ENCODE data around the gene DHRS2. TPM values are rescaled to one million over a fixed set of nuclear protein-coding genes. Genes with fewer than 3 reads are reported as not detected.

DHRS2 gene
- total RNA-seq, 1 donor from 2014 or later, result not detected

GRCh38 chr14:23653051-23653450 lies 16.9 kb downstream of the DHRS2 start:
- no peaks in the 10 kb centered on the region for H3K36me3 ChIP-seq
- no peak overlapping the region for H3K27ac ChIP-seq
- no peaks in the 10 kb centered on the region for H3K9me3 ChIP-seq
- no peak overlapping the region for H3K4me3 ChIP-seq
- intact Hi-C loops (cut with DNase I), result no loop called here
- H3K27me3 ChIP-seq, result no peaks in the 10 kb centered on the region
- no peak for TF ChIP-seq CTCF (IDR thresholded peaks at IDR 0.05)
- H3K4me1 ChIP-seq, result no peaks in the 10 kb centered on the region
- DNase-seq (ENCODE audit: low spot score in 2 of 2), result no peak

- DNase-seq (ENCODE audit: low spot score in 2 of 2), result no peak
- H3K4me3 ChIP-seq, result no peak overlapping the region
- no peak for TF ChIP-seq CTCF (IDR thresholded peaks at IDR 0.05)
- intact Hi-C loops (cut with DNase I), result no loop called here
- no peaks in the 10 kb centered on the region for H3K27me3 ChIP-seq
- no peaks in the 10 kb centered on the region for H3K4me1 ChIP-seq
- no peaks in the 10 kb centered on the region for H3K36me3 ChIP-seq
- no peaks in the 10 kb centered on the region for H3K9me3 ChIP-seq
- H3K27ac ChIP-seq, result no peak overlapping the region
These were observed 18.1 kb downstream of the DHRS2 start for GRCh38 chr14:23654231-23654630.

GRCh38 chr14:23657959-23658470 lies 21.9 kb downstream of the DHRS2 start:
- DNase-seq (ENCODE audit: low spot score in 2 of 2), result peak in 1 of 2 donors; percentile 45
- no peaks in the 10 kb centered on the region for H3K4me1 ChIP-seq
- no peak overlapping the region for H3K4me3 ChIP-seq
- H3K36me3 ChIP-seq, result no peaks in the 10 kb centered on the region
- H3K27me3 ChIP-seq, result no peaks in the 10 kb centered on the region
- TF ChIP-seq CTCF (IDR thresholded peaks at IDR 0.05), result no peak
- H3K27ac ChIP-seq, result no peak overlapping the region
- H3K9me3 ChIP-seq, result no peaks in the 10 kb centered on the region
- intact Hi-C loops (cut with DNase I), result no loop called here

- peak in 1 of 2 donors; percentile 37 for DNase-seq (ENCODE audit: low spot score in 2 of 2)
- Histone ChIP-seq H3K4me3 (no peak overlapping the region), H3K9me3 (no peaks in the 10 kb centered on the region), H3K27ac (no peak overlapping the region), H3K4me1 (no peaks in the 10 kb centered on the region), H3K36me3 (no peaks in the 10 kb centered on the region), H3K27me3 (no peaks in the 10 kb centered on the region)
- no peak for TF ChIP-seq CTCF (IDR thresholded peaks at IDR 0.05)
- intact Hi-C loops (cut with DNase I), result no loop called here
These were observed 24.4 kb downstream of the DHRS2 start for GRCh38 chr14:23660290-23661226.

GRCh38 chr14:23661542-23661941 lies 25.4 kb downstream of the DHRS2 start:
- DNase-seq (ENCODE audit: low spot score in 2 of 2), result no peak
- intact Hi-C loops (cut with DNase I), result no loop called here
- Histone ChIP-seq H3K36me3 (no peaks in the 10 kb centered on the region), H3K27me3 (no peaks in the 10 kb centered on the region), H3K4me1 (no peaks in the 10 kb centered on the region), H3K27ac (no peak overlapping the region), H3K4me3 (no peak overlapping the region), H3K9me3 (no peaks in the 10 kb centered on the region)
- no peak for TF ChIP-seq CTCF (IDR thresholded peaks at IDR 0.05)
